ENCODE data around the gene TIMM22.
A peak's percentile ranks its signal among the peaks of the same experiment; 100 is the strongest.
"Not testable (repeated sequence)": the region's sequence is repeated elsewhere in the genome, so short reads cannot be mapped to it uniquely, and the experiment has no call there.

Gene TIMM22

DNA sequence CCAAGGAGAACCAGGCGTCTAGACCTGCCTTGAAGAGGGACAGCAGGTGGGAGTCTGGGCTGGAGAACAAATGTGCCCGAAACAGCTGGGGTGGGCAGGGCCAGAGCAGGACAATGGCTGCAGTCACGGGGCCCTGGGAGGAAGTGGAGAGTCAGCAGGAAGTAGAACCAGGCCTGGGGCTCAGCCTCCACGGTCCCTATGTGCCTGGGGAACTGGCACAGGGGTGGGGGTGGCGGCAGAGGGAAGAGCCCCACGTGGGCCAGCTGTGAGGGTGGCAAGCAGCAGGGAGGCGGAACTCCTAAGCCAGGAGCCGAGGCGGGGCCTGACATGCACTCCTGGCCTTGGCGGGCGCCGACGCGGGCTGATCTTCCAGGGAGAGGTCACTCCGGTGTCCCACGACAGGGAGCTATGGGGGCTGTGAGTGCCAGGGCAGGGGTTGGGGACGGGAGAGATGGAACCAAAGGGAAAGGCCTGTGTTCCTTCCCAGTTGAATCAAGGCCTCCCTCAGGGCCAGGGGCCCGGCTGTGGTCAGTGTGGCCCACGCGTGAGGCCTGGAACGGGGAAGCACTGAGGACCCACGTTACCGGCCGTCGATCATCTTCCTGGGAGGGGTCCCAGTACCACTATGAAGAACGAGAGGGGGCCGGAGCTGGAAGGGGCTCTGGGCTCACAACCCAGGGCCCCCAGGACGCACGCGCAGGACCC is 42.7 kb downstream of the TIMM22 start:
- DNase-seq (ENCODE audit: low read depth): no peak

DNA sequence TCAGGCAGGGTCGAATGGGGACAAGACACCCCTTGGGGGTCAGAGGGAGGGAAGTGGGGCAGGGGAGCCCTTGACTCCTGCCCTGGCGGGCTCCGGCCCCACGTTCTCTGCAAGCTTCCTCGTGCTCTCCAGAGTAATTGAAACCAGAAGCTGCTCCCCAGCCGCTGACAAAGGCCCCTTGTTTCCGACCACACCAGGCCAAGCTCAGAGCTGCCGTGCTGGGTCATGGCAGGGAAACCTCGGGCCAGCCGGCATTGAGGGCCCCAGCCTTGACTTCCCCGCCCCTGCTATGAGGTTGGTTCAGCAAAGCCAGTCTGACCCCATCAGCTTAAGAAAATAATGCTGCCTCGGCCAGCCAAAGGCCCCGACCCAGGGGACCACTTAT is 43.3 kb downstream of the TIMM22 start:
- no peak for DNase-seq (ENCODE audit: low read depth)

DNA sequence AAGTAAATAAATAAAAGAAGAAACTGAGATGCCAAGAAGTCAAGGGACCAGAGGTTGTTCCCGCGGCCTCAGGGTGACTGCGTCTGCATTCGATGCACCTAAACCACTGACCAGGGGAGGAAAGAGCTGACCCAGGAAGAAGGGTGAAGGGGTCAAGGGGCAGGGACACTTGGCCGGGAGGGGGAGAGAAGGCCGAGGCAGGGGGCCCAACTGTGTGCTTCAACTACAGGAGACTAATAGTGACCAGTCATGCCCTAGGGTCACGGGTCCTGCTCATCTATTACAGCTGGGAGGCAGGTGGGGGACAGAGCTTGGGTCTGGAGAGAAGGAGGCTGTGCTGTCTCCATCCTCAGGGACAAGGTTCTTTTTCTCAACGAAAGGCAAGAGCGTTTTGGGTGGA is 44.8 kb downstream of the TIMM22 start:
- DNase-seq (ENCODE audit: low read depth): no peak

DNA sequence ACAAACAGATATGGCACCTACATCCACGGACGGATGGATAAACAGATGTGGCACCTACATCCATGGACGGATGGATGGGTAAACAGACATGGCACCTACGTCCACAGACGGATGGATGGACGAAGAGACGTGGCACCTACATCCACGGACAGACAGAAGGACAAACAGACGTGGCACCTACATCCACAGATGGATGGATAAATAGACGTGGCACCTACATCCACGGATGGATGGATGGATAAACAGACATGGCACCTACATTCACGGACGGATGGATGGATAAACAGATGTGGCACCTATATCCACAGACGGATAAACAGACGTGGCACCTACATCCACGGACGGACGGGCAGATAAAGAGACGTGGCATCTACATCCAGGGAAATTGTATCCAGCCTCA is 45.6 kb downstream of the TIMM22 start:
- DNase-seq (ENCODE audit: low read depth): no peak

DNA sequence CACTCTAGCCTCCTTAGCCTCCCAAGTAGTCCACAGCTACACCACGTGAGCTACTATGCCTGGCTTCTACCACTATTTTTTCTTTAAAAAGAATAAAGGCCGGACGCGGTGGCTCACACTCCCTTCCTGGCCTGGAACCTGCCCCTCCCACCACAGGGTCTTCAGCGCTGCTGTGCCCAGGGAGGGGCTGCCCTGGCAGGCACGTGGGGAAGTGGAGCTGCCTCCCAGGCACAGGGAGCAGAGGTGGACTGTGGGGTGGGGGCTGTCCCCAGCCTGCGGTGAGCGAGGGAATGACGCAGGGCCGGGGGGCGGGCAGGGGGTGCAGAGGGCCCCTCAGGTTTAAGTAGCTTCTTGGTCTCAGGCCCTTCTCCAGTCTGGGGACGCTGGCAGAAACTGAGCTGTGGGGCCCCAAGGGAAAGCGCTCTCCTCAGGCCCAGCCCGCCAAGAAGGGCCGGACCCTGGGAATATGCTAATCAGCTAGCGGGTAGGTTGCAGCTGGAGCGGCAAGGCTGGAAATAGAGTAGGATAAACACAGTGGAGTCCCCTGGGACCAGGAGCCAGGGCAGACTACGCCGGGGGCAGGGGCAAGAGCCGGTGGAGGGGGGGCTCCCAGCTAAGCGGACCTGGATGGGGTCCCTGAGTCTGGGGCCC is 46.8 kb downstream of the TIMM22 start:
- no peak for DNase-seq (ENCODE audit: low read depth)

DNA sequence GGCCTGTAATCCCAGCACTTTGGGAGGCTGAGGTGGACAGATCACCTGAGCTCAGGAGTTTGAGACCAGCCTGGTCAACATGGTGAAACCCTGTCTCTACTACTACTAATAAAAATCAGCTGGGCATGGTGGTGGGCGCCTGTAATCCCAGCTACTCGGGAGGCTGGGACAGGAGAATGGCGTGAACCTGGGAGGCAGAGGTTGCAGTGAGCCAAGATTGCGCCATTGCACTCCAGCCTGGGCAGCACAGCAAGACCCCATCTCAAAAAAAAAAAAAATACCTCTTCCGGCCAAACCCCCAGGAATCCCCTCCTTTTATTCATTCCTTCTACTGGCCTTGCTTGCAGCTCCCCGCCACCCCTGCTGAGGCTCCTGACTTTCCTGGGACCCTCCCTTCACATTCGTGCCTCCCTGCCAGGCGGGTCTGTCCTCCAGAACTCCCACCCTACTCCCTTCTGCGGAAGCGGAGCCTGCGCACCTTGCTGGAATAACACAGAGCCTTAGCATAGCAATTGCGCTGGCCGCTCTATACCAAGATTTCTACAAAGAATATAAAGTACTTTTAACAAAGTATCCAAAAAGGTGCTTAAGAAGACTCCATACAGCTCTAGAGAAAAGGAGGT is 47.6 kb downstream of the TIMM22 start:
- DNase-seq (ENCODE audit: low read depth): not testable (repeated sequence)

DNA sequence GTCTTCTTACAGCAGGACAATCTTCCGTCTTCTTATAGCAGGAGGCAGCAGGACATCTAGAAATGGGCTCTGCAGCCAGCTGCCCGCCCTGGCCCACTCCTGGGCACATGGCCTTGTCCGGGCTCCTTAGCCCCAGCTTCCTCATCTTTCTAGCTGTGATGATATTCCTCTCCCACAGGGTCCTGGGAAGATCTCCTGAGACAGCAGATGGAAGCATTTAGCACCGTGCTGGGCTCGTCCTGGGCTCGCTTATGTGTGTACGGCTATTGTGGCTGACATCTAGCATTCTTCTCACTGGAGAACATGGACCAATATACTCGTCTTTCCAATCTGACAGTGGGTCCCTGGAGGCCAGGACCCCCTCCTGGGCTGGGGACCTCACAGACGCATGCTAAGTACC is 48.5 kb downstream of the TIMM22 start:
- DNase-seq (ENCODE audit: low read depth): no peak

DNA sequence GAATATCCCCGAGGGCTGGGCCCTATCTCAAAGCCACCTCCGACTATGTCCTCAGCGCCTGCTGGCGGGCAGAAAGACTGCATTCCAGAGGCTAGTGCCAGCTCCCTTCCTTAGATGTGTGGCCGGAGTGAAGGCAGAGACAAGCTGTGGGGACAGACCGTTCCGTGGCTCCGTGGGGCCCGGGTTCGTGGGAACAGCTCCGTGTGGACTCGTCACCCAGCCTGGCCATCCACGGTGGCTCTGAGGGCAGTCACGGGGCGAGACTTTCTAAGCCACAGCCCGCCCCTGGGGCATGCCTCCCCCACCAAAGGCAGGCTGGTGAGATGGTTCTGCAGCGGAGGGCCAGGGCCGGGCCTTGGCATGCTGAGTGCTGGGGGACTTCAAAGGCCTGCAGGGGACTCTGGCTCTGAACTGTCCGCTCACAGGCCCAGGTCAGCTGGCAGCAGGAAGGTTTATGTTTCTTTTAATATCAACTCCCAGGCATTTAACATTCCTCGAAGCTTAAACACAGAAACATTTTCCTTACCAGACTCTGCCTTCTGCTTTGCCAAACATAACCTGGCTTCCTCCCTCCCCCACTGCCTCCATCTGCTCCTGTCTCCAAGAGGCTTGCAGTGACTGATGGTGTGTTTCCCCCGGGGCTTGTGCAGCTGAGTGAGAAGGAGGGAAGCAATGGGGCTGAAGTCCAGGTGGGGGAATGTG is 50.4 kb downstream of the TIMM22 start:
- DNase-seq (ENCODE audit: low read depth): peak; percentile 35

DNA sequence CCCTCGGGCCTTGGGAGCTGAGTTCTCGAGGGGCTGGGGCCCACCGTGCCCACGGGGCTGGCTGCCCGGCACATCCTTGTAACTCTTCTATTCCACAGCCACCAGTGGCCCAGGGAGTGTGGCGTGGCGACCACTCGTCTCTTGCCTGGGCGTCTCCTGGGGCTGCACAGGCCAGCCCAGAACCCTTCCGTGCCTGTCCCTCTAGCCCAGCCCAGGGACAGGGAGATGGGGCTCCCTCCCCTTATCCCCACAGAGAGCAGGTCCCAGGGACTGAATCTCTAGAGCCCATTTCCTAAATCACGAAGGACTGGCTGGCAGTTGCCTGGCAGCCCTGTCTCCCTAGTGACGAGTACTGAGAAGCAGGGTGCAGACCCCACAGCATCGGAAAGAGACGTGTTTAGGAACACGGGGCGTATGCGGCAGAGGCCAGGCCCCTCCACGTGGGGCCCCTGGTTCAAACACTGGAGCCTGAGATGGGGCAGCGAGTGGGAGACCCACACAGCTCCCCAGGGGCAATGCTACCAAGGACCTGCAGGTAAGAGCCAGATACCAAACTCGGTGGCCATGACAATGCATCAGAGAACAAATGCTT is 51.0 kb downstream of the TIMM22 start:
- DNase-seq (ENCODE audit: low read depth): no peak

DNA sequence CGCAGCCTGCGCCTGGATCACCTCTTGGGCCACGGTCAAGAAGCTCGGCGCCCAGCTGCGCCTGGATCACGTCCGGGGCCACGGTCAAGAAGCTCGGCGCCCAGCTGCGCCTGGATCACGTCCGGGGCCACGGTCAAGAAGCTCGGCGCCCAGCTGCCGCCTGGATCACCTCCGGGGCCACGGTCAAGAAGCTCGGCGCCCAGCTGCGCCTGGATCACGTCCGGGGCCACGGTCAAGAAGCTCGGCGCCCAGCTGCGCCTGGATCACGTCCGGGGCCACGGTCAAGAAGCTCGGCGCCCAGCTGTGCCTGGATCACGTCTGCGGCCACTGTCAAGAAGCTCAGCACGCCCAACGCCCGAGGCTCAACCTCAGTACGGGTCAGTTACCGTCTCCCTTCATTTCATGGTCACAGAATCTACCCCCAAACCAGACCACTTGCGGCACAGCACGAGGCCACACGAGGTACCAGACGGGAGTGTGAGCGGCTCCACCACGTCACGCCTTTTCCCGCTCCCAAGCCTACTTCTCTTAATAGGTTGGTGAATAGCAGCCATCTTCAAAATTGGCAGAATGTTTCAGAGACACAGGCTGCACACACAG is 51.7 kb downstream of the TIMM22 start:
- not testable (repeated sequence) for DNase-seq (ENCODE audit: low read depth)

DNA sequence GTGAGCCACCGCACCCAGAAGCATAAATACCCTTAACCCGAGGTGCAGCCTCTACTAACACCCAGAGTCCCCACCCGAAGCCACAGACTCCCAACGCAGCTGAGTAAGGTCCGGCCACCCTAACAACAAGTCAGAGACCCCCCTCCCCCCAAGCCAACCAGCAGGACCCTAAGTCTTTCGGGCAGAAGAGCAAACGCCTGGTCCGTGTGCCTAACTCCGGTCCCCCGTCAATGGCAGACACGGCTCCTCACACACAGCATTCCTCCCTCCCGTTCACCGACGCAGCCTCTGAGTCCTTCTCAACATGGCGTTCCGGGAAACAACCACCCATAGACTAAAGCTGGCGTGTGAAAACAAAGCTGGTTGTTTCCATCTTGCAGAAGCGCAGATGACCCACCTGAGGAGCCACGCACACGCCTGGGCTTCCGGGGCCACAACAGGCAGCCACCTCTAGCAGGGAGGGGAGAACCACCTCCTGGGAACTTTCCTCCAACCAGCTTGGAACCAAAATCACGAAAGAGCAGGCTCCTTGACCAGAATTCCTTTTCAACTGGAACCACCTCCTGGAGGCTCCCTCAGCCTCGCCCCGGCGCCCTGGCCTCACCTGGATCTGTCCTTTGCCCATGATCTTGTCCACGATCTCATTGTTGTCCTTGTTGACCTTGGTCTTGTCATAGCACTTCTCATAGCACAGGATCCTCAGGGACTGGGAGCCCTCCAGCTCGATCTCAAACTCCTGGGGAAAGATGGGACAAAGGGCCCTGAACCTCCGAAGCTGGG is 52.7 kb downstream of the TIMM22 start:
- no peak for DNase-seq (ENCODE audit: low read depth)

DNA sequence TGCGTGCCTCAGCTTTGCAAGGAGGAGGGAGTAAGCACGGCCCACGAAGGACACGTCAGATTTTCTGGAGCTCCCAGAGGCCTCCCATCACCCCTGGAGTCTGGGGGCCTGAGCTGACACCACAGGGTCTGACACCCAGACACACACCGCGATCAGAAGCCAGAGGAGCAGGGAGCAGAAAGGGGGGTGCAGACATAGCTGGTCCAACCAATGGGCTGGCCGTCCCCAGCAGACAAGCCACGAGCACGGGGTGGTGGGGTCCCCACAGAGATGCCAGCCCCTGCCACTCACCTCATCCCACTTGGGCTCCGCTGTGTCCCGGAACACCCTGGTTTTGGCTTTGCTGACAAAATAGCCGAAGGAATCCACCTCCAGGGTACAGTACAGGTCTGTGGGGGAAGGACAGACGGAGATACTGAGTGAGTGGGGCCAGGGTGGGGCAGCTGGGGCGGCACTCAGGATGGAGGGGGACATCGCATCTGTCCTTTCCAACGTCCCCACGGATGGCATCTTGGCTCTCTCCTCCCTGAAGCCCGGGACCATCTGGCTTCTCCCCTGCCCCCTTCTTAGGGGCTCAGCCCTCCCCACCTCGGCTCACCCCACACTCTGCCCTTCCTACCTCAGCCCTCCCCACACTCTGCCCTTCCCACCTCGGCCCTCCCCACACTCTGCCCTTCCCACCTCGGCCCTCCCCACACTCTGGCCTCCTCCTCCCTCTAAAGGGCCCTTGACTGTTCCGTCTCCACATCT is 53.5 kb downstream of the TIMM22 start:
- no peak for DNase-seq (ENCODE audit: low read depth)

DNA sequence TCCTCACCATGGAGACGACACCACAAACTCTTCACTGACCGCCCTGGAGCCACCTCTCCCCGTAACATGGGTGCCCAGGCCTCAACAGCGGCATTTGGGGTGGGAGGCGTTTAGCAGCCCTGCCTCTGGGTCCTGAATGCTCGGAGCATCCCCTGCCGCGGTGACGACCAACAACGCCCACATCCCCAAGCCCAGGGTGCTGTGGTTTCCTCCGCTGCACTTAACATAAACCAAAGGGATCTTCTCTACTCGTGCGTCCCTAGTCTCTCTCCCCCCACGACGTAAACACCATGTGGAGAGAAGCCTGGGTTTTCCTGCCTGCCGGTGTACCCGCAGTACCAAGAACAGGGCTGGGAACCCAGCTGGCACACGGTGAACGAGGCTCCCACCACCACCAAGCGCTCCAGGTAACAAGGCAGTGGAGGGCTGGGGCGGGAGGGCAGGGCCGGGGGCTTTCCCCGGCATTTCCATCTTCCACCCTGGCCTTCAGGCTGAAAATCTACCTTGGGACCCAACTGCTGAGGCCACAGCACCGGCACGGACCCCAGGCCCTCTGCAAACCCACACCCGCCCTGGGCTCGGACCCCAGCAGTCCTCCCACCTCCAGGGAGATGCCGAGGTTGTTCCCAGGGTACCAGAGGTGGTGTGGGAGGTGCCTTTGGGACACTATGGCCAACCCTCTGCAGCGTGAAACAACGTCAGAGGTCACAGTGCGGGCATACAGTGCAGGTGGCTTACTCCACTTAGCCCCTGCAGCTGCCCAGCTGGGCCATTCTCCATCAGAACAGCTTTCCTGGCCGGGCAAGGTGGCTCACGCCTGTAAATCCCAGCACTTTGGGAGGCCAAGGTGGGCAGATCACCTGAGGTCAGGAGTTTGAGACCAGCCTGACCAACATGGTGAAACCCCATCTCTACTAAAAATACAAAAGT is 54.3 kb downstream of the TIMM22 start:
- no peak for DNase-seq (ENCODE audit: low read depth)
